SK-N-SH treated with all-trans-retinoic acid at 6 μM for 48 hours (cell line): ENCODE measurements around the gene SLC19A1.

Experiments used
- ATAC-seq: fragments of 200-7000 bp; cut with Tn5 transposase; 3 replicates; pipeline ENCODE4 v1.9.1; 2020; ENCODE audit warnings: mild to moderate bottlenecking, moderate library complexity
- BACH2 ChIP-seq: fragments of 250-450 bp; sonication (Bioruptor Pico); IDR thresholded peaks from 2 replicates; pipeline ENCODE4 v1.9.0; 2021; ENCODE audit warnings: mild to moderate bottlenecking, borderline replicate concordance
- CREB5 ChIP-seq: fragments of 250-450 bp; sonication (Bioruptor Pico); IDR thresholded peaks from 2 replicates; pipeline ENCODE4 v1.5.1; 2020; ENCODE audit warnings: low read depth, mild to moderate bottlenecking, moderate library complexity
- CSDC2 ChIP-seq: fragments of 250-450 bp; sonication (Bioruptor Pico); IDR thresholded peaks from 2 replicates; pipeline ENCODE4 v1.5.0; 2020; ENCODE audit warnings: mild to moderate bottlenecking, moderate library complexity
- CSRNP3 ChIP-seq: fragments of 250-450 bp; sonication (Bioruptor Pico); IDR thresholded peaks from 2 replicates; pipeline ENCODE4 v1.5.1; 2021; ENCODE audit warnings: mild to moderate bottlenecking, moderate library complexity
- ESRRG ChIP-seq: fragments of 250-450 bp; sonication (Bioruptor Pico); IDR thresholded peaks from 2 replicates; pipeline ENCODE4 v1.6.1; 2021; ENCODE audit warnings: mild to moderate bottlenecking
- GLIS3 ChIP-seq: fragments of 250-450 bp; sonication (Bioruptor Pico); IDR thresholded peaks from 2 replicates; pipeline ENCODE4 v1.5.0; 2020; ENCODE audit warnings: mild to moderate bottlenecking, moderate library complexity
- ISL1 ChIP-seq: fragments of 250-450 bp; sonication (Bioruptor Pico); IDR thresholded peaks from 2 replicates; pipeline ENCODE4 v2.1.2; 2022; ENCODE audit warnings: mild to moderate bottlenecking, moderate library complexity
- OSR1 ChIP-seq: fragments of 250-450 bp; sonication (Bioruptor Pico); IDR thresholded peaks from 2 replicates; pipeline ENCODE4 v1.8.0; 2022; ENCODE audit warnings: moderate library complexity, mild to moderate bottlenecking, inconsistent platforms
- PATZ1 ChIP-seq: fragments of 250-450 bp; sonication (Bioruptor Pico); IDR thresholded peaks from 2 replicates; pipeline ENCODE4 v1.8.0; 2020; ENCODE audit warnings: mild to moderate bottlenecking, moderate library complexity, borderline replicate concordance
- POU6F1 ChIP-seq: fragments of 250-450 bp; sonication (Bioruptor Pico); IDR thresholded peaks from 2 replicates; pipeline ENCODE4 v1.8.0; 2021; ENCODE audit warnings: low read depth, mild to moderate bottlenecking, moderate library complexity, borderline replicate concordance
- PPARA ChIP-seq: fragments of 250-450 bp; sonication (Bioruptor Pico); IDR thresholded peaks from 2 replicates; pipeline ENCODE4 v1.5.0; 2020; ENCODE audit warnings: mild to moderate bottlenecking, borderline replicate concordance
- RARB ChIP-seq: fragments of 250-450 bp; sonication (Bioruptor Pico); IDR thresholded peaks from 2 replicates; pipeline ENCODE4 v1.8.0; 2021; ENCODE audit warnings: mild to moderate bottlenecking, moderate library complexity
- SNAI2 ChIP-seq: fragments of 250-450 bp; sonication (Bioruptor Pico); IDR thresholded peaks from 2 replicates; pipeline ENCODE4 v1.5.0; 2020; ENCODE audit warnings: mild to moderate bottlenecking, moderate library complexity
- TOX ChIP-seq: fragments of 250-450 bp; sonication (Bioruptor Pico); IDR thresholded peaks from 2 replicates; pipeline ENCODE4 v1.8.0; 2021; ENCODE audit warnings: mild to moderate bottlenecking, moderate library complexity, borderline replicate concordance
- ZC3H10 ChIP-seq: fragments of 250-450 bp; sonication (Bioruptor Pico); IDR thresholded peaks from 2 replicates; pipeline ENCODE4 v1.5.1; 2021; ENCODE audit warnings: mild to moderate bottlenecking, moderate library complexity
- ZFP3 ChIP-seq: fragments of 250-450 bp; sonication (Bioruptor Pico); IDR thresholded peaks from 2 replicates; pipeline ENCODE4 v1.5.0; 2020; ENCODE audit warnings: mild to moderate bottlenecking, moderate library complexity
- ZFP30 ChIP-seq: fragments of 450-650 bp; formaldehyde crosslinking; IDR thresholded peaks from 2 replicates; pipeline ENCODE4 v1.5.0; 2022; ENCODE audit warnings: mild to moderate bottlenecking, moderate library complexity
- ZNF565 ChIP-seq: fragments of 450-650 bp; formaldehyde crosslinking; conservative IDR thresholded peaks from 2 replicates; pipeline ENCODE4 v1.5.0; 2020; ENCODE audit warnings: low read depth, mild to moderate bottlenecking, moderate library complexity
- ZNF70 ChIP-seq: fragments of 450-650 bp; formaldehyde crosslinking; IDR thresholded peaks from 2 replicates; pipeline ENCODE4 v1.5.0; 2020; ENCODE audit warnings: mild to moderate bottlenecking, moderate library complexity
- ZNF8 ChIP-seq: fragments of 450-650 bp; formaldehyde crosslinking; IDR thresholded peaks from 2 replicates; pipeline ENCODE4 v1.5.0; 2020; ENCODE audit warnings: mild to moderate bottlenecking, moderate library complexity

The SLC19A1 gene

GRCh38 chr21:45491056-45491455 is 51.2 kb downstream of the SLC19A1 start:
- ATAC-seq, result no peak
- TF ChIP-seq RARB (CRISPR knock-in tag) (no peak), ZNF70 (CRISPR knock-in tag) (no peak), TOX (CRISPR knock-in tag) (no peak), CSRNP3 (no peak), POU6F1 (CRISPR knock-in tag) (no peak), PPARA (CRISPR knock-in tag) (no peak), CREB5 (CRISPR knock-in tag) (no peak)

- ATAC-seq, result no peak
- no peak for TF ChIP-seq ESRRG (CRISPR knock-in tag)
- TF ChIP-seq ZNF8 (CRISPR knock-in tag), result no peak
- TF ChIP-seq OSR1 (CRISPR knock-in tag), result no peak
- TF ChIP-seq PATZ1, result no peak
- TF ChIP-seq ZNF70 (CRISPR knock-in tag), result no peak
- no peak for TF ChIP-seq ISL1
- no peak for TF ChIP-seq ZFP30 (CRISPR knock-in tag)
- no peak for TF ChIP-seq POU6F1 (CRISPR knock-in tag)
- no peak for TF ChIP-seq TOX (CRISPR knock-in tag)
- TF ChIP-seq CSDC2 (CRISPR knock-in tag), result no peak
- TF ChIP-seq ZNF565 (CRISPR knock-in tag), result no peak
- no peak for TF ChIP-seq ZFP3 (CRISPR knock-in tag)
- no peak for TF ChIP-seq BACH2 (CRISPR knock-in tag)
- no peak for TF ChIP-seq CSRNP3
- TF ChIP-seq, all 23 proteins: peak for 0
Observed at GRCh38 chr21:45490049-45490731, 52.0 kb downstream of the SLC19A1 start.

GRCh38 chr21:45489722-45489982 is 52.6 kb downstream of the SLC19A1 start:
- TF ChIP-seq SNAI2 (CRISPR knock-in tag), result no peak
- no peak for TF ChIP-seq OSR1 (CRISPR knock-in tag)
- TF ChIP-seq GLIS3 (CRISPR knock-in tag), result no peak
- TF ChIP-seq ZNF70 (CRISPR knock-in tag), result no peak
- TF ChIP-seq PATZ1, result no peak
- TF ChIP-seq ZNF8 (CRISPR knock-in tag), result no peak
- no peak for TF ChIP-seq CSDC2 (CRISPR knock-in tag)
- no peak for TF ChIP-seq ZC3H10
- TF ChIP-seq ZFP30 (CRISPR knock-in tag), result no peak
- ATAC-seq, result no peak
